ENCODE results near the gene AMHR2. TPM values are rescaled to one million over a fixed set of nuclear protein-coding genes. Genes with fewer than 3 reads are reported as not detected.
"Not testable (repeated sequence)": the region's sequence is repeated elsewhere in the genome, so short reads cannot be mapped to it uniquely, and the experiment has no call there.

The AMHR2 gene
- under 1 TPM in 1 of 2 donors, not detected in 1; 0.34 TPM for total RNA-seq
- long read RNA-seq, result 0 reads

- no peak for DNase-seq
- intact Hi-C loops (cut with DNase I), result loop anchor here in 1 of 2 donors (5.0 kb wide), 1 partner anchor 71 kb away; no protein-coding TSS in a partner anchor
- no peak for ATAC-seq
Measured at GRCh38 chr12:53423597-53423996, at the start of gene AMHR2. TSS of gene AMHR2 (plus strand) at chr12:53423855. CDS start at chr12:53423935, 80 bp downstream.

- ATAC-seq; DNase-seq; intact Hi-C loops (cut with DNase I): not testable (repeated sequence)
Measured at GRCh38 chr12:53374277-53374676, 49.4 kb upstream of the AMHR2 start.

GRCh38 chr12:53376747-53377146 lies 46.9 kb upstream of the AMHR2 start:
- DNase-seq (no peak), ATAC-seq (no peak)
- intact Hi-C loops (cut with DNase I), result no loop called here

GRCh38 chr12:53378222-53378621 lies 45.4 kb upstream of the AMHR2 start:
- intact Hi-C loops (cut with DNase I), result no loop called here
- DNase-seq (no peak), ATAC-seq (no peak)

- intact Hi-C loops (cut with DNase I), result no loop called here
- DNase-seq (no peak), ATAC-seq (no peak)
Measured at GRCh38 chr12:53378724-53379388, 44.8 kb upstream of the AMHR2 start.

GRCh38 chr12:53379389-53380103 lies 44.1 kb upstream of the AMHR2 start:
- peak; percentile 85 to 90 for ATAC-seq

GRCh38 chr12:53380104-53380793 lies 43.4 kb upstream of the AMHR2 start, which contains the start of gene SP1:
TSS of gene SP1 (plus strand) at chr12:53380176. CDS start at chr12:53380292, 116 bp downstream.
- ATAC-seq, result peak; percentile 80 to 82
- intact Hi-C loops (cut with DNase I), result loop anchor here in 1 of 2 donors (2.0 kb wide), 1 partner anchor 55 kb away; no protein-coding TSS in a partner anchor
- peak; percentile 92 for DNase-seq

More at GRCh38 chr12:53379389-53380103, 44.1 kb upstream of the AMHR2 start:
- intact Hi-C loops (cut with DNase I), result loop anchor here in 1 of 2 donors (2.0 kb wide), 1 partner anchor 55 kb away; no protein-coding TSS in a partner anchor
- peak; percentile 99 for DNase-seq

- intact Hi-C loops (cut with DNase I), result loop anchor here in 1 of 2 donors (2.0 kb wide), 1 partner anchor 56 kb away; no protein-coding TSS in a partner anchor
- ATAC-seq (no peak), DNase-seq (no peak)
Measured at GRCh38 chr12:53380794-53381730, 42.6 kb upstream of the AMHR2 start.

GRCh38 chr12:53381731-53382630 lies 41.7 kb upstream of the AMHR2 start:
- ATAC-seq, result no peak
- DNase-seq, result peak; percentile 50
- intact Hi-C loops (cut with DNase I), result loop anchor here in 1 of 2 donors (2.0 kb wide), 1 partner anchor 57 kb away; no protein-coding TSS in a partner anchor

- intact Hi-C loops (cut with DNase I), result no loop called here
- DNase-seq (no peak), ATAC-seq (no peak)
Measured at GRCh38 chr12:53383258-53383657, 40.4 kb upstream of the AMHR2 start.

GRCh38 chr12:53386381-53386780 lies 37.3 kb upstream of the AMHR2 start:
- DNase-seq; intact Hi-C loops (cut with DNase I); ATAC-seq: not testable (repeated sequence)

GRCh38 chr12:53388932-53389331 lies 34.7 kb upstream of the AMHR2 start:
- DNase-seq (no peak), ATAC-seq (no peak)
- intact Hi-C loops (cut with DNase I), result no loop called here

GRCh38 chr12:53389702-53390101 lies 34.0 kb upstream of the AMHR2 start:
- no peak for ATAC-seq
- intact Hi-C loops (cut with DNase I), result no loop called here
- DNase-seq, result no peak

- no peak for DNase-seq
- no peak for ATAC-seq
- intact Hi-C loops (cut with DNase I), result no loop called here
Measured at GRCh38 chr12:53391724-53392123, 31.9 kb upstream of the AMHR2 start.

GRCh38 chr12:53399896-53400295 lies 23.8 kb upstream of the AMHR2 start:
- no peak for ATAC-seq
- intact Hi-C loops (cut with DNase I), result no loop called here
- no peak for DNase-seq

- DNase-seq; ATAC-seq; intact Hi-C loops (cut with DNase I): not testable (repeated sequence)
Measured at GRCh38 chr12:53402351-53402750, 21.3 kb upstream of the AMHR2 start.

GRCh38 chr12:53402871-53403270 lies 20.8 kb upstream of the AMHR2 start:
- DNase-seq (no peak), ATAC-seq (peak in 1 of 2 donors; percentile 41)
- intact Hi-C loops (cut with DNase I), result no loop called here

All from left cardiac atrium (tissue), 4 donors.